Activated CD4-positive, alpha-beta T cell treated with anti-CD3 and anti-CD28 coated beads for 4 hours (primary cell): ENCODE results near the gene TRAPPC2.
"Not testable (repeated sequence)": the region's sequence is repeated elsewhere in the genome, so short reads cannot be mapped to it uniquely, and the experiment has no call there.

ENCODE experiments used
- DNase-seq, 2 donors: peaks; one replicate each; pipeline ENCODE4 v3.0.0-alpha.2; 2020

TRAPPC2 gene

DNA sequence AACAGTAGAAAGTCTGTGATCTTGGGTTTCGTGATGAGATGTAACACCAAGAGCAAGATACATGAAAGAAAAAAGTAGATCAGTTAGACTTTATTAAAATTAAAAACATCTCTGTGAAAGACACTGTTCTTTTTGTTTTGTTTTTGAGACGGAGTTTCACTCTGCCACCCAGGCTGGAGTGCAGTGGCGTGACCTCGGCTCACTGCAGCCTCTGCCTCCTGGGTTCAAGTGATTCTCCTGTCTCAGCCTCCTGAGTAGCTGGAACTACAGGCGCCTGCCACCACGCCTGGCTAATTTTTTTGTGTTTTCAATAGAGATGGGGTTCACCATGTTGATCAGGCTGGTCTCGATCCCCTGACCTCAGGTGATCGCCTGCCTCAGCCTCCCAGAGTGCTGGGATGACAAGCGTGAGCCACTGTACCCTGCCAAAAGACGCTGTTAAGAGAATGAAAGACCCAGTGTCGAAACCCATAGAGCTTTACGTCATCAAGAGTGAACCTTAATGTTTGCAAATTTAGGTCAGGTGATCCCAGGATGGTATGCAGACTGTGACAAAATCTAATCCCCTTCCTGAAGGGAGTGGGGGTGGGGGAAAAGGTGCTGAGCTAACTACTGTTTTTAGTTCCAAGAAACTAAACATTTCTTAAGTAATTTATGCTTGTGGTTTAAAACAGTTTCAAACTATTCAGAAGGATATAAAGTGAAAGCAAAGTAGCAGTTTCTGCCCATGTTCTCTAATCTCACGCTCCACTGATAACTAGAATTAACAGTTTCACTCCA lies 8.2 kb upstream of the TRAPPC2 start:
- DNase-seq: peak; percentile 23 to 36

GRCh38 chrX:13741695-13742094 lies 7.3 kb upstream of the TRAPPC2 start:
- DNase-seq: no peak

- no peak for DNase-seq
Measured at GRCh38 chrX:13733506-13733905, 914 bp downstream of the TRAPPC2 start.

DNA sequence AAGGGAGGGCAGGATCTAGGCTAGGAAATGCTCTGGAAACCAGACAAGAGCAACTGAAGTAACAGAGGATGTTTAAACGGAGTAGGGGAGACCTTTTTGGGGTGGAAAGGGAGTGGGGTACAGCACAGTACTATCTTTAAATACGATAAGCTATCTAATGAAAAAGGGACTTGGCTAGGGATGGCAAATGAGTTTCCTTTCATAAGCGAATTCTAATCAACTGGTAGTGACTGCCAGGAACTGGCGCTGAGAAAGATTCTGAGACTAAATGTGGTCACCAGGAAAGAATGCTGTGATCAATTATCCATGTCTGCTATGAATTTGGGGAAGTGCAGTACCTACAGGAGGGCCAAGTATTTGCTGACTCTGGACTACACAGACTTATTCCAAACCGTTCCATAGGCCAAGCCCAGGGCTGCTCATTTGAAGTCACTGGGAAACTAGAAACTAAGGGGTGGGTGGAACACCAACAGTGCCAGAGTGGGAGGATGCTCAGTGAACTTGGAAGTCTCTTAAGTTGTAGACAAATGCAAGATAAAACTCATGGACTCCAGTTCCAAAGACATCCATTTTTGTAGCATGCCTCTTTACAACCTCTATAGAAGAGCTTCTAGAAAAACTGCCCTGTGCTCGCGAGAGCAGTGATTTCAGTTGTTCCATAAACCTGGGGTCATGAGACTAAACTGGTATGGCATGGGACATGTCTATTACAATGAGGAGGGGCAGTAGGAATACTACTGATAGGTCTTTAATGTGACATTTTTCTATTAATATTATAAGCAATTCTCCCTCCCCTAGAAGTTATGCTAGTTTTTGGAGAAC lies 2.0 kb downstream of the TRAPPC2 start:
- DNase-seq: no peak

GRCh38 chrX:13730523-13730922 lies 3.9 kb downstream of the TRAPPC2 start:
- not testable (repeated sequence) for DNase-seq

DNA sequence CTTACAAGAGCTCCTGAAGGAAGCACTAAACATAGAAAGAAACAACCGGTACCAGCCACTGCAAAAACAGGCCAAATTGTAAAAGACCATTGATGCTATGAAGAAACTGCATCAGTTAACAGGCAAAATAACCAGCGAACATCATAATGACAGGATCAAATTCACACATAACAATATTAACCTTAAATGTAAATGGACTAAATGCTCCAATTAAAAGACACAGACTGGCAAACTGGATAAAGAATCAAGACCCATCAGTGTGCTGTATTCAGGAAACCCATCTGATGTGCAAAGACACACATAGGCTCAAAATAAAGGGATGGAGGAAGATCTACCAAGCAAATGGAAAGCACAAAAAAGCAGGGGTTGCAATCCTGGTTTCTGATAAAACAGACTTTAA lies 7.8 kb downstream of the TRAPPC2 start:
- not testable (repeated sequence) for DNase-seq

DNA sequence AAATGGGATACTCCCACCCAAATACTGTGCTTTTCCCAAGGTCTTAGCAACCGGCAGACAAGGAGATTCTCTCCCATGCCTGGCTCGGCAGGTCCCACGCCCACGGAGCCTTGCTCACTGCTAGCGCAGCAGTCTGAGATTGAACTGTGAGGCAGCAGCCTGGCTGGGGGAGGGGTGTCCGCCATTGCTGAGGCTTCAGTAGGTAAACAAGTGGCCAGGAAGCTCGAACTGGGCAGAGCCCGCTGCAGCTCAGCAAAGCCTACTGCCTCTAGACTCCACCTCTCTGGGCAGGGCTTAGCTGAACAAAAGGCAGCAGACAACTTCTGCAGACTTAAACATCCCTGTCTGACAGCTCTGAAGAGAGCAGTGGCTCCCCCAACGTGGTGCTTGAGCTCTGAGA lies 9.5 kb downstream of the TRAPPC2 start:
- DNase-seq: peak; percentile 30 to 32

DNA sequence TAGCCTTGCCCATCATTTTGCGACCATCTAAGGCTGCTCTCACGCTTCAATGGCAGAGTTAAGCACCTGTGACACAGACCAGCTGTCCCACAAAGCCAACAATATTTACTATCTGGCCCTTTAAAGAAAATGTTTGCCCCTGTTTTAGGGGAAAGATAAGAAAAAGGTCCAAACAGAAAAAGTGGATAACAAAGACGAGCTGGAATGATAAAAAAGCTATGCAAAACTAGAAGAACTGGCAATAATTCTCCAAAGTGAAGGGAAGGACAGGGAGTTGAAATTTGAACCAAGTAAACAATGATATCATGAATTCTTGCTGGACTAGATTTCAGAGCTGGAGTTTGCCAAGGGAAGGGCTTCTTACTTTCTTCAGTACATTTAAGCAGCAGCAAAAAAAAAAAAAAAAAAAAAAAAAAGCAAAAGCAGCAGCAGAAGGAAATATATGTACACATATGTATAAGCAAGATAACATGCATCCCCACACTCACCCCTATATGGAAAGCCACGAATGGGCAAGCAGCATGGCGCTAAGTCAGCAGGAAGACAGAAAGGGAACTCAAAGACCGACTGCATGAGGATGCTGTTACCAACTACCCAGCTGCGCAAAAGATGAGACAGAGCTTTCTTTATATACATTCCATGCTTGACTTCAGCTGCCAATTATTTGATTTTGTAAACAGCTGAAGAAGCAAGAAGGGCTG lies 12.5 kb downstream of the TRAPPC2 start:
- DNase-seq: no peak

GRCh38 chrX:13721371-13721770 lies 13.0 kb downstream of the TRAPPC2 start:
- no peak for DNase-seq

DNA sequence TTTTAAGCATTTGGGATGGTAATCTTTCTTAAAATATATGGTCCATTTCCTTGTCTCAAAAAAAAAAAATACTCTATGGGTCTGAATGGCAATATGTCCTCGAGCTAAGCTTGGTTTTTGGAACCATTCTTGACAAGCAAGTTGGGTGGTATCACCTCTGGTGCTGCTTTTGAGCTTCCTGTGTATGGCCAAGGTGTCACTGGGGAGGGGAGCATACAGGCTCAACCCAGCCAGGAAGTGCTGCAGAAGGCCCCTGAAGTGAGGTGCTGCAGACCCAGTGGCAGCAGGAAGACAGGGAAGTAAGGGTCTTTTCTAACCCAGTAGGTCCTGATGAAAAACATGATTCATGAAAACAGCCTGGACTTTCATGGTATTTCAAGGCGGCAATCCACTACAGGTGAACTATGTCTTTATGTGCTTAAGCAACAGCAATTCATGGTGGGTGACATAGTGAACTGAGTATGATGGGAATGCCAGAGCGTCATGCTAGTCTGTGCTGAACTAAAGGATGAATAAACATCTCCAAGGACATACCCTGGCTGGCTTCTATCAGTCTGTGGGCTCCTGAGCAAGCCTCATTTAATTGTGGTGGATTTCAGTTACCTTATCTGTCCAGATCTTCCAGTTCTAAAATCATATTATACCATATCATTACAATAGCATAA lies 15.1 kb downstream of the TRAPPC2 start:
- no peak for DNase-seq

DNA sequence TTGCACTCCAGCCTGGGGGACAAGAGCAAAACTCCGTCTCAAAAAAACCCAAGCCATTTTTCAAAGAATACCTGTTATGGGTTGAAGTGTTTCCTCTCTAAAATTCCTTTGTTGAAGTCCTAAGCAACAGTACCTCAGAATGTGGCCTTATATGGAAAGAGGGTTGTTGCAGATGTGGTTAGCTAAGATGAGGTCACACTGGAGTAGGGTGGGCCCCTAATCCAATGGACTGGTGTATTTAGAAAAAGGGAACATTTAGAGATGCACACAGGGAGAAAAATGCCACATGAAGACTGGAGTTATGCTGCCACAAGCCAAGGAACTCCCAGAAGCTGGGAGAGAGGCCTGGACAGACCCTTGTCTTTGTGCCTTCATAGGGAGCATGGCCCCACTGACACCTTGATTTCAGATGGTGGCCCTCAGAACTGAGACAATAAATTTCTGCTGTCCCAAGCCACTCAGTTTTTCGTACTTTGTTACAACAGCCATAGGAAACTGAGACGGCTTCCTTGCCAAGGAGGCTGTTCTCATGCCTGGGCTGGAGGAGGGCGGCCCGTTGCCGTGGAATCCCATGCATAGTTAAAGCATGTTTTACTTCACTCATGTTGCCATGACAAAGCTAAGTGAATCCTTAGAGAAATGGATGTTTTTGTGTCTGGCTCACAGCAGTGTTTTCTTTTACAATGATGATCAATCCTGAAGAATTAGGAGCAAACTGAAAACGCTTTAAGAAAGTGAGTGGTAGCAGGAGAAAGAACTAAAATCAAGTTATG lies 16.5 kb downstream of the TRAPPC2 start:
- no peak for DNase-seq

GRCh38 chrX:13716905-13717304 lies 17.5 kb downstream of the TRAPPC2 start:
- peak; percentile 13 to 21 for DNase-seq

GRCh38 chrX:13716455-13716854 lies 18.0 kb downstream of the TRAPPC2 start:
- DNase-seq: no peak

- DNase-seq: no peak
Measured at GRCh38 chrX:13711141-13711540, 23.3 kb downstream of the TRAPPC2 start.

- no peak for DNase-seq
Measured at GRCh38 chrX:13703589-13703988, 30.8 kb downstream of the TRAPPC2 start.

DNA sequence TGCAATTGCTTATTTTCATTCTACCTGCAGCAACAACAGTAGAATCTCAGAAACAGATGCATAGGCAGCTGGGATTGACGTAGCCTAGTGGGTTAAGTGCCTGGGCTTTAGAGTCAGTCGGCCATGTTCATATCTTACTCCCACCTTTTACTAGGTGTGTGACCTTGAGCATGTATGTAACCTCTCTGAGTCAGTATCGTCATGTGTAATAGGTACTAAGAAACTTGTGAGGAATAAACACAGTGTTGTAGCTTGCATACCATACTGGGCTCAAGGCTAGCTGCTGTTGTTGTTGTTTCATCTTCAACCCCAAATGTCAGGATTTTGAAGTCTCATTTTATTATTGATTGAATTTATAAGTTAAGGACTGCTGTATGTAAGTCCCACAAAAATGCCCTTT lies 31.3 kb downstream of the TRAPPC2 start:
- DNase-seq: no peak

DNA sequence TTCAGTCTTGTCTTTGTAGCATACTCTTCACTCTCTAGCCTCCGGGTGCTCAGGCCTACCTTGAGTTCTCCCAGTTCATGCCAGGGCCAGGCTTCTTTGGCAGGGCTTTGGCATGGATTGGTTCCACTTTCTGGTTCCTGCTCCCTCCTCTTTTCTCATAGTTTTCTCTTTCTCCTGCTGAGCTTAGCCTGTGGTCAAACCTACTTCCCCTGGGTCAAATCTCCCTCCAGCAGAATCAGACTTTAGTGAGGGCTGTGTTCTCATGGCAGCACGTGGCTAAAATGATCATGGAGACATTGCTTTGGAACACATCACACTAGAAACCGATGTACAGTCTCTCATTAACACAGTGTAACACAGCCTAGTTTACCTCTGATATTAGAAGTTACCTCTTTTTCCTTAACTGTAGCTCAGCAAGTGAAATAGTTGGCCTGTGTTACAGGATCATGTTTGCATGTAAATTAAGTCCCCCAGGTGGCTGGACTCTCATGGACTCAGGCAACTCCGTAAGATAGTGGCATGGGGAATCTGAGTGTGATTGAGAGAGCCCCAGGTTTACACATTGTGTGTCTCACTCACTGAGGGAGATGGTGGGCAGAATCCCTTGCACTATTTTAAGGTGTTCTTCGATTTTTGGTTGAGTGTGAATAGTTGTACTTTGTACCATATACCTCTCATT lies 32.2 kb downstream of the TRAPPC2 start:
- no peak for DNase-seq

- no peak for DNase-seq
Measured at GRCh38 chrX:13700380-13700779, 34.0 kb downstream of the TRAPPC2 start.

DNA sequence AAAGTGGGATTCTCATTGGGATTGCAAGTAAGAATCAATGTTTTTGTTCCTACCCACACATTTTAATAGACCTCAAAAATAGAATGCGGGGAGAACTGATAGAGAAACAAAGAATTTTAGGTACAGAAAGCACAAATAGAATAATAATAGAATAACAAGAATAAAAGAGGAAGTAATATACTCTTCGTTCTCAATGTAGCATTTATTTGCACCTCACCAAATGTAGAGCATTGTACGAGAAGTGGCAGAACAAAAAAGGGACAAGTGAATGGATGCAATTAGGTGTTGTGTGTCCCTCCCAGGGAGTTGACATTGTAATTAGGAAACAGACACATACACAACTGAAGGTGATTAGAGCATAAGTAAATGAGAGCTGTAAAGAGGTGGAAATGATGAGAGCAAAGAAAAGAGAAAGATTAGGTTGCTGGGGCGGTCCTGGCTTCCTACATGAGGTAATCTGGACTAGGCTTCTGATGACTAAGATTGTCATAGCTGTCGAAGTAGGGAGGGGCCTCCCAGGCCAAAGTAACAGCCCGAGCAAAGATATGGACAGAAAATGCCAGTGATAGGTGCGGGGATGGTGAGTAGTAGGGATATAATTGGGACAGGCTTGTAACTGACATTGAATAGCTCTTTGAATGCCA lies 35.1 kb downstream of the TRAPPC2 start:
- DNase-seq: no peak

DNA sequence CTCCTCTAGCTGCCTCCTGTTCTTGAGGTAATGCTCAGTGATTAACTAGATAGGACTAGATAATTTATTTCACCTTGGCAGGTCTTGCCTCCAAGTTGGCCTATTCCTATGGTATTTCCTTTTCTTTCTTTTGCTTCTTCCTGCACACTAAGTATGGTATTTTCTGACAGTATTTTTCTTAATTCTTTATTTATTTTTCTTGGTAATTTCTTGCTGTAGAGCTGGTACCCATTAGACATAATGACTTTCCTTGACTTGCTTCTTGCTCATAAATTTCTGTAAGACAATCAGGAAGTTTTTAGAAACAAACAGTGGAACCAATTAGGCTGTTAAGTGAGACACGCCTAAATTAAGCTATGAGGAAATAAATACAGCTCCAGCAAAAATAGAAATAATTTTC lies 36.0 kb downstream of the TRAPPC2 start:
- no peak for DNase-seq

DNA sequence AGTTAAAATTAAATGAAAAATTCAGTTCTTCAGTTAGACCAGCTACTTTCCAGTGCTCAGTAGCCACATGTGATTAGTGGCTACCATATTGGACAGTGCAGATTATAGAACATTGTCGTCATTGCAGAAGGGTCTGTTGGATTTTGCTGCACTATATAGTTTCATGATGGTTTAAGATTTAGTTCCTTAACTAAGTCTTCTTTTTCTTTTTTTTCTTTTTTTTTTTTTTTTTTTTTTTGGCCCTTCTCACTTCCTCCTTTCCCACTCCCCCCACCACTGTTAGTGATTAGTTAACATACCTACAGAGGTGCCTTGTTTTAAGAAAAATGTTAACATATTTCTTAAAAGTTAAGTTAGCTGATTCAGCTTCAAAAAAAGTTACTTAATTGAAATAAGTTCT lies 36.4 kb downstream of the TRAPPC2 start:
- no peak for DNase-seq
